ENCODE results near the gene PBLD. TPM values are rescaled to one million over a fixed set of nuclear protein-coding genes. Genes with fewer than 3 reads are reported as not detected.

PBLD gene
- total RNA-seq, 1 experiment from 2014 or later = 3.5 TPM

- no peak overlapping the region for H4K8ac ChIP-seq (replicated peaks; ENCODE audit: insufficient read length, low read depth, low read length)
- H4K20me1 ChIP-seq (ENCODE audit: control insufficient read depth, insufficient read depth, insufficient read length) = no peaks in the 10 kb centered on the region
- no peak overlapping the region for H3T11ph ChIP-seq (ENCODE audit: low read length)
- H4K91ac ChIP-seq (ENCODE audit: insufficient read length, low read depth, low read length) = no peak overlapping the region
- peak overlapping the region in 1 of 2 experiments; percentile 14; a peak in 1 of 5 replicates for H3K4me3 Mint-ChIP-seq
- no peak overlapping the region for H3K23ac ChIP-seq (ENCODE audit: insufficient read length, low read depth, low read length)
- H3K79me2 ChIP-seq (ENCODE audit: insufficient read depth, low read length) = no peaks in the 10 kb centered on the region
- H3K27me3 Mint-ChIP-seq (ENCODE audit: low read depth) = peaks cover 58% of the 10 kb centered on the region
- no peak overlapping the region for H3K4me2 ChIP-seq (ENCODE audit: insufficient read depth, insufficient read length, low read length)
- H3K9me3 Mint-ChIP-seq = no peaks in the 10 kb centered on the region
- H4K5ac ChIP-seq (ENCODE audit: insufficient read length, low read depth, low read length) = no peak overlapping the region
- no peak overlapping the region for H2BK12ac ChIP-seq (ENCODE audit: insufficient read length, low read depth, low read length)
- peaks cover 15 to 22% of the 10 kb centered on the region in 2 experiments for H3K4me1 Mint-ChIP-seq
- no peak overlapping the region for H3K9ac ChIP-seq (ENCODE audit: extremely low read depth, insufficient read length, low read length)
- no CpG with 5 or more reads among the region's 7 CpGs for WGBS (ENCODE audit: extremely low coverage, insufficient read length, low lambda C conversion rate)
- no peak overlapping the region for H3K27ac Mint-ChIP-seq
- H3K27ac ChIP-seq (ENCODE audit: insufficient read length, low read depth, low read length) = no peak overlapping the region
- no peak for TF ChIP-seq CTCF (conservative IDR thresholded peaks at IDR 0.05)
- H3K79me1 ChIP-seq (ENCODE audit: insufficient read depth, low read depth, low read length, poor library complexity, severe bottlenecking) = no peaks in the 10 kb centered on the region
- H3K4ac ChIP-seq (ENCODE audit: low read depth, low read length) = no peak overlapping the region
- no peak overlapping the region for H2AK5ac ChIP-seq (ENCODE audit: insufficient read length, low read length)
- H2BK120ac ChIP-seq (ENCODE audit: low read depth, low read length, poor library complexity, severe bottlenecking) = no peak overlapping the region
- DNase-seq = no peak
- no peaks in the 10 kb centered on the region for H3K23me2 ChIP-seq (ENCODE audit: insufficient read length, low read depth, low read length, poor library complexity, severe bottlenecking)
- H3K18ac ChIP-seq (ENCODE audit: insufficient read length, low read depth, low read length) = no peak overlapping the region
- no peak overlapping the region for H2BK20ac ChIP-seq (ENCODE audit: low read depth, low read length, poor library complexity, severe bottlenecking)
- peaks cover 3% of the 10 kb centered on the region for H3K4me1 ChIP-seq (ENCODE audit: insufficient read depth, low read length)
- H2BK5ac ChIP-seq (ENCODE audit: insufficient read length, low read length) = no peak overlapping the region
- H3K56ac ChIP-seq (ENCODE audit: insufficient read length, low read depth, low read length) = no peak overlapping the region
- no peak overlapping the region for H2AFZ ChIP-seq (ENCODE audit: low read length)
- H3K36me3 Mint-ChIP-seq (ENCODE audit: insufficient read depth in 1 of 3, low read depth in 3 of 3) = no peaks in the 10 kb centered on the region
- H3K9me3 ChIP-seq (ENCODE audit: control insufficient read depth, low read depth, low read length) = no peaks in the 10 kb centered on the region
- H3K14ac ChIP-seq (ENCODE audit: insufficient read depth, low read length) = no peak overlapping the region
- no peaks in the 10 kb centered on the region for H3K27me3 ChIP-seq (ENCODE audit: insufficient read depth, low read length)
- H2BK15ac ChIP-seq (ENCODE audit: low read depth, low read length) = no peak overlapping the region
Measured at GRCh38 chr10:68251151-68251550, 81.6 kb downstream of the PBLD start.
